T-helper 17 cell (primary cell): ENCODE data around the gene TMPRSS3. TPM values are rescaled to one million over a fixed set of nuclear protein-coding genes. Genes with fewer than 3 reads are reported as not detected.

Experiments
- ATAC-seq: fragments of 150-1000 bp; cut with Tn5 transposase; 2 replicates; pipeline ENCODE4 v1.10.0; 2021; ENCODE audit warnings: mild to moderate bottlenecking, moderate library complexity
- DNase-seq, 3 donors: peaks; one replicate each; pipeline versions ENCODE4 v3.0.0 to v3.0.0-alpha.2; 2020 to 2021
- H3K9me3 ChIP-seq: one replicate; pipeline ENCODE4 v1.7.0; 2013; ENCODE audit warnings: low read length, mild to moderate bottlenecking; ENCODE audit not compliant: control insufficient read depth, poor library complexity, severe bottlenecking
- H3K27ac Mint-ChIP-seq: one replicate; pipeline ENCODE4 v1.8.0; 2022; ENCODE audit warnings: mild to moderate bottlenecking, moderate library complexity, mixed read lengths
- H3K27me3 Mint-ChIP-seq: one replicate; pipeline ENCODE4 v1.8.0; 2022; ENCODE audit warnings: mixed read lengths
- H3K36me3 Mint-ChIP-seq: one replicate; pipeline ENCODE4 v1.8.0; 2022; ENCODE audit warnings: low read depth, mixed read lengths
- H3K4me1 Mint-ChIP-seq: one replicate; pipeline ENCODE4 v1.8.0; 2022; ENCODE audit warnings: mild to moderate bottlenecking, mixed read lengths
- H3K4me3 Mint-ChIP-seq: one replicate; pipeline ENCODE4 v1.8.0; 2022; ENCODE audit warnings: mild to moderate bottlenecking, moderate library complexity, mixed read lengths
- total RNA-seq, 4 donors: library from RNA in 2 of 4; stranded (reverse) in 2 of 4; gene quantifications; one replicate each; pipeline ENCODE4 v1.2.3 and lab custom pipeline; 2022 to 2026

TMPRSS3 gene
- total RNA-seq, 2 donors from 2014 or later, result 2.8 to 4.5 TPM

- Mint-ChIP-seq H3K36me3 (no peaks in the 10 kb centered on the region), H3K4me3 (no peak overlapping the region), H3K4me1 (peaks cover 7% of the 10 kb centered on the region), H3K27ac (no peak overlapping the region), H3K27me3 (peaks cover 4% of the 10 kb centered on the region)
- DNase-seq (no peak), ATAC-seq (no peak)
- H3K9me3 ChIP-seq, result no peaks in the 10 kb centered on the region
These were observed 19.4 kb downstream of the TMPRSS3 start for GRCh38 chr21:42376338-42376982.

GRCh38 chr21:42375966-42376337, 19.9 kb downstream of the TMPRSS3 start:
- peaks cover 4% of the 10 kb centered on the region for H3K27me3 Mint-ChIP-seq
- DNase-seq, result no peak
- H3K36me3 Mint-ChIP-seq, result no peaks in the 10 kb centered on the region
- H3K4me1 Mint-ChIP-seq, result peaks cover 7% of the 10 kb centered on the region
- H3K4me3 Mint-ChIP-seq, result no peak overlapping the region
- H3K27ac Mint-ChIP-seq, result no peak overlapping the region
- H3K9me3 ChIP-seq, result no peaks in the 10 kb centered on the region
- ATAC-seq, result no peak

- ATAC-seq, result no peak
These were observed 20.3 kb downstream of the TMPRSS3 start for GRCh38 chr21:42375506-42375905.

GRCh38 chr21:42374864-42375499, 20.9 kb downstream of the TMPRSS3 start:
- Mint-ChIP-seq H3K27ac (peak overlapping the region; percentile 53), H3K36me3 (no peaks in the 10 kb centered on the region)
- no peak for ATAC-seq

More at GRCh38 chr21:42375506-42375905, 20.3 kb downstream of the TMPRSS3 start:
- Mint-ChIP-seq H3K27me3 (peaks cover 4% of the 10 kb centered on the region), H3K27ac (no peak overlapping the region), H3K4me3 (peak overlapping the region; percentile 69), H3K4me1 (peaks cover 9% of the 10 kb centered on the region), H3K36me3 (no peaks in the 10 kb centered on the region)
- no peaks in the 10 kb centered on the region for H3K9me3 ChIP-seq
- DNase-seq, result no peak

GRCh38 chr21:42374457-42374856, 21.4 kb downstream of the TMPRSS3 start:
- DNase-seq (no peak), ATAC-seq (no peak)
- Mint-ChIP-seq H3K4me3 (peak overlapping the region; percentile 64), H3K36me3 (no peaks in the 10 kb centered on the region), H3K27ac (peak overlapping the region; percentile 53), H3K27me3 (peaks cover 4% of the 10 kb centered on the region), H3K4me1 (peaks cover 9% of the 10 kb centered on the region)
- H3K9me3 ChIP-seq, result no peaks in the 10 kb centered on the region

More at GRCh38 chr21:42374864-42375499, 20.9 kb downstream of the TMPRSS3 start:
- H3K27me3 Mint-ChIP-seq, result peaks cover 4% of the 10 kb centered on the region
- no peaks in the 10 kb centered on the region for H3K9me3 ChIP-seq
- peak overlapping the region; percentile 69 for H3K4me3 Mint-ChIP-seq
- H3K4me1 Mint-ChIP-seq, result peaks cover 9% of the 10 kb centered on the region
- no peak for DNase-seq

GRCh38 chr21:42373908-42374455, 21.9 kb downstream of the TMPRSS3 start:
- H3K36me3 Mint-ChIP-seq, result no peaks in the 10 kb centered on the region
- peak overlapping the region; percentile 53 for H3K27ac Mint-ChIP-seq

GRCh38 chr21:42373196-42373907, 22.5 kb downstream of the TMPRSS3 start:
- Mint-ChIP-seq H3K36me3 (no peaks in the 10 kb centered on the region), H3K4me1 (peaks cover 11% of the 10 kb centered on the region), H3K27me3 (peaks cover 4% of the 10 kb centered on the region), H3K4me3 (no peak overlapping the region), H3K27ac (no peak overlapping the region)
- DNase-seq (no peak), ATAC-seq (no peak)
- H3K9me3 ChIP-seq, result no peaks in the 10 kb centered on the region

More at GRCh38 chr21:42373908-42374455, 21.9 kb downstream of the TMPRSS3 start:
- H3K9me3 ChIP-seq, result no peaks in the 10 kb centered on the region
- DNase-seq, result no peak
- no peak for ATAC-seq
- H3K4me1 Mint-ChIP-seq, result peaks cover 11% of the 10 kb centered on the region
- peaks cover 4% of the 10 kb centered on the region for H3K27me3 Mint-ChIP-seq
- peak overlapping the region; percentile 64 for H3K4me3 Mint-ChIP-seq

GRCh38 chr21:42370894-42371654, 24.8 kb downstream of the TMPRSS3 start:
- H3K27me3 Mint-ChIP-seq, result peaks cover under 1% of the 10 kb centered on the region
- peaks cover 10% of the 10 kb centered on the region for H3K4me1 Mint-ChIP-seq
- no peaks in the 10 kb centered on the region for H3K36me3 Mint-ChIP-seq
- H3K9me3 ChIP-seq, result no peaks in the 10 kb centered on the region
- H3K27ac Mint-ChIP-seq, result no peak overlapping the region
- no peak for ATAC-seq
- H3K4me3 Mint-ChIP-seq, result no peak overlapping the region
- DNase-seq, result no peak

GRCh38 chr21:42369821-42370220, 26.0 kb downstream of the TMPRSS3 start:
- peaks cover 10% of the 10 kb centered on the region for H3K4me1 Mint-ChIP-seq
- ATAC-seq (no peak), DNase-seq (no peak)
- H3K27ac Mint-ChIP-seq, result no peak overlapping the region
- no peaks in the 10 kb centered on the region for H3K9me3 ChIP-seq
- no peaks in the 10 kb centered on the region for H3K36me3 Mint-ChIP-seq
- H3K4me3 Mint-ChIP-seq, result no peak overlapping the region
- H3K27me3 Mint-ChIP-seq, result no peaks in the 10 kb centered on the region

GRCh38 chr21:42367367-42368165, 28.3 kb downstream of the TMPRSS3 start:
- H3K4me1 Mint-ChIP-seq, result peaks cover 11% of the 10 kb centered on the region
- no peak for DNase-seq
- H3K27me3 Mint-ChIP-seq, result peaks cover 7% of the 10 kb centered on the region
- H3K9me3 ChIP-seq, result no peaks in the 10 kb centered on the region
- H3K27ac Mint-ChIP-seq, result no peak overlapping the region
- no peak overlapping the region for H3K4me3 Mint-ChIP-seq
- no peaks in the 10 kb centered on the region for H3K36me3 Mint-ChIP-seq
- ATAC-seq, result no peak

GRCh38 chr21:42366292-42367010, 29.4 kb downstream of the TMPRSS3 start, which contains the start of gene TFF1:
Gene TFF1 (minus strand): TSS chr21:42366535. CDS start chr21:42366495, 40 bp downstream.
- H3K27ac Mint-ChIP-seq, result no peak within 1 kb of the TSS
- no peak within 1 kb of the TSS for H3K4me3 Mint-ChIP-seq

More at GRCh38 chr21:42366292-42367010, 29.4 kb downstream of the TMPRSS3 start, which contains the start of gene TFF1:
- H3K36me3 Mint-ChIP-seq, result no peaks in the 10 kb centered on the region
- DNase-seq, result no peak
- peaks cover 14% of the 10 kb centered on the region for H3K27me3 Mint-ChIP-seq
- peaks cover 8% of the 10 kb centered on the region for H3K4me1 Mint-ChIP-seq
- ATAC-seq, result no peak
- no peaks in the 10 kb centered on the region for H3K9me3 ChIP-seq
